Neuronal stem cell (in vitro differentiated cells): ENCODE measurements around the gene SLC16A4.
A peak's percentile ranks its signal among the peaks of the same experiment; 100 is the strongest.

Experiments
- DNase-seq: peaks from one replicate; pipeline ENCODE4 v3.0.0-alpha.2; 2013; ENCODE audit warnings: low spot score
- H2AFZ ChIP-seq: one replicate; pipeline ENCODE4 v1.6.1; 2013; ENCODE audit warnings: mild to moderate bottlenecking, low read length, inconsistent platforms
- H2AK5ac ChIP-seq: 2 replicates; pipeline ENCODE4 v1.6.1; 2013; ENCODE audit warnings: low read depth, mild to moderate bottlenecking, inconsistent platforms, low read length, moderate library complexity, mixed read lengths
- H2BK120ac ChIP-seq: 2 replicates; pipeline ENCODE4 v1.6.1; 2013; ENCODE audit warnings: low read depth, mild to moderate bottlenecking, inconsistent platforms, low read length, moderate library complexity, mixed read lengths
- H2BK12ac ChIP-seq: one replicate; pipeline ENCODE4 v1.6.1; 2013; ENCODE audit warnings: low read length, inconsistent platforms
- H2BK15ac ChIP-seq: 2 replicates; pipeline ENCODE4 v1.6.1; 2013; ENCODE audit warnings: mild to moderate bottlenecking, low read length, inconsistent platforms, mixed read lengths
- H2BK5ac ChIP-seq: one replicate; pipeline ENCODE4 v1.6.1; 2013; ENCODE audit warnings: inconsistent platforms, mild to moderate bottlenecking, low read length, moderate library complexity
- H3K14ac ChIP-seq: one replicate; pipeline ENCODE4 v1.6.1; 2013; ENCODE audit warnings: low read length, inconsistent platforms
- H3K18ac ChIP-seq: 2 replicates; pipeline ENCODE4 v1.6.1; 2013; ENCODE audit warnings: low read length, inconsistent platforms
- H3K23ac ChIP-seq: 2 replicates; pipeline ENCODE4 v1.6.1; 2013; ENCODE audit warnings: low read depth, mild to moderate bottlenecking, mixed read lengths, low read length, inconsistent platforms; ENCODE audit not compliant: poor library complexity
- H3K27ac ChIP-seq: replicated peaks from 3 replicates; pipeline ENCODE4 v1.5.1; 2013; ENCODE audit warnings: low read length, inconsistent platforms
- H3K27me3 ChIP-seq, 3 experiments: 2 replicates each; pipeline ENCODE4 v1.6.1; 2013; ENCODE audit warnings: low read length in 3 of 3, mild to moderate bottlenecking in 2 of 3, inconsistent platforms in 1 of 3, low read depth in 1 of 3, mixed read lengths in 1 of 3, moderate library complexity in 1 of 3; ENCODE audit not compliant: control insufficient read depth in 3 of 3, insufficient read depth in 3 of 3
- H3K36me3 ChIP-seq, 2 donors: replicated peaks in 1 of 2; 2 replicates each; pipeline ENCODE4 v1.6.1; 2013; ENCODE audit warnings: low read length in 2 of 2; ENCODE audit not compliant: control insufficient read depth in 2 of 2, insufficient read depth in 2 of 2
- H3K4ac ChIP-seq: 2 replicates; pipeline ENCODE4 v1.6.1; 2013; ENCODE audit warnings: inconsistent platforms, mild to moderate bottlenecking, low read length, moderate library complexity
- H3K4me1 ChIP-seq, 2 donors: 1 replicate in 1 of 2; 2 replicates in 1 of 2; pipeline ENCODE4 v1.6.1; 2013; ENCODE audit warnings: low read length in 2 of 2, low read depth in 1 of 2; ENCODE audit not compliant: control insufficient read depth in 2 of 2, insufficient read depth in 1 of 2
- H3K4me2 ChIP-seq: one replicate; pipeline ENCODE4 v1.6.1; 2013; ENCODE audit warnings: mild to moderate bottlenecking, low read length, inconsistent platforms; ENCODE audit not compliant: insufficient read depth, poor library complexity, severe bottlenecking
- H3K4me3 ChIP-seq, 2 donors: 2 replicates each; pipeline ENCODE4 v1.5.1; 2013; ENCODE audit warnings: low read length in 2 of 2, mild to moderate bottlenecking in 2 of 2, inconsistent platforms in 1 of 2, moderate library complexity in 1 of 2
- H3K79me1 ChIP-seq: one replicate; pipeline ENCODE4 v1.6.1; 2013; ENCODE audit warnings: low read depth, mild to moderate bottlenecking, inconsistent platforms, low read length, moderate library complexity
- H3K9ac ChIP-seq: one replicate; pipeline ENCODE4 v1.6.1; 2013; ENCODE audit warnings: mild to moderate bottlenecking, low read depth, low read length, inconsistent platforms; ENCODE audit not compliant: poor library complexity
- H3K9me3 ChIP-seq, 2 donors: replicated peaks in 1 of 2; 2 replicates each; pipeline versions ENCODE3 to v1.6.1; 2013; ENCODE audit warnings: low read length in 2 of 2, mild to moderate bottlenecking in 2 of 2, inconsistent platforms in 1 of 2, low read depth in 1 of 2, mixed read lengths in 1 of 2, moderate library complexity in 1 of 2; ENCODE audit not compliant: control insufficient read depth in 2 of 2, insufficient read depth in 1 of 2
- H4K8ac ChIP-seq: one replicate; pipeline ENCODE4 v1.6.1; 2013; ENCODE audit warnings: low read depth, mild to moderate bottlenecking, inconsistent platforms, low read length, moderate library complexity
- H4K91ac ChIP-seq: one replicate; pipeline ENCODE4 v1.6.1; 2013; ENCODE audit warnings: low read length, low read depth, mild to moderate bottlenecking, inconsistent platforms; ENCODE audit not compliant: poor library complexity
- WGBS, 2 donors: extraction: QIAGEN DNeasy Blood & Tissue Kit; methylation state at CpG; one replicate each; pipeline ENCODE4 v1.1.7; 2013; ENCODE audit warnings: missing lambda C conversion rate in 2 of 2, mixed read lengths in 1 of 2; ENCODE audit not compliant: insufficient read length in 2 of 2, insufficient replicate concordance in 1 of 2; ENCODE audit errors: extremely low coverage in 2 of 2; 5-methylcytosine and 5-hydroxymethylcytosine counted together

Gene SLC16A4

GRCh38 chr1:110341872-110342331 is 48.9 kb downstream of the SLC16A4 start:
- Histone ChIP-seq H2BK15ac (no peak overlapping the region), H2BK5ac (no peak overlapping the region), H3K79me1 (peaks cover 7% of the 10 kb centered on the region), H3K36me3 (peaks cover 18 to 69% of the 10 kb centered on the region in 2 donors), H3K18ac (no peak overlapping the region), H2AFZ (no peak overlapping the region), H3K27ac (no peak overlapping the region), H3K4me1 (peaks cover 21 to 23% of the 10 kb centered on the region in 2 donors), H3K4me2 (peak overlapping the region; percentile 43), H3K4ac (no peak overlapping the region), H4K8ac (no peak overlapping the region), H2BK120ac (no peak overlapping the region), H3K9me3 (no peaks in the 10 kb centered on the region), H3K14ac (no peak overlapping the region), H2BK12ac (no peak overlapping the region), H3K27me3 (no peaks in the 10 kb centered on the region), H4K91ac (no peak overlapping the region), H3K4me3 (peak overlapping the region; percentile 9 to 92), H2AK5ac (no peak overlapping the region), H3K9ac (no peak overlapping the region), H3K23ac (no peak overlapping the region)
- no CpG with 5 or more reads among the region's 9 CpGs for WGBS, 2 donors
- DNase-seq, result no peak

- Histone ChIP-seq H2AFZ (no peak overlapping the region), H3K14ac (no peak overlapping the region), H3K9me3 (no peaks in the 10 kb centered on the region), H3K4me2 (peak overlapping the region; percentile 43), H2BK120ac (no peak overlapping the region), H3K4ac (no peak overlapping the region), H3K36me3 (peaks cover 16 to 63% of the 10 kb centered on the region in 2 donors), H3K27me3 (no peaks in the 10 kb centered on the region), H3K9ac (no peak overlapping the region), H2AK5ac (no peak overlapping the region), H4K91ac (no peak overlapping the region), H3K4me3 (peak overlapping the region; percentile 9 to 92), H4K8ac (no peak overlapping the region), H3K4me1 (peaks cover 17 to 23% of the 10 kb centered on the region in 2 donors), H2BK15ac (no peak overlapping the region), H2BK12ac (no peak overlapping the region), H2BK5ac (no peak overlapping the region), H3K18ac (no peak overlapping the region), H3K23ac (no peak overlapping the region), H3K79me1 (peaks cover 7% of the 10 kb centered on the region), H3K27ac (no peak overlapping the region)
- no peak for DNase-seq
- no CpG with 5 or more reads among the region's 27 CpGs for WGBS, 2 donors
These were observed 49.5 kb downstream of the SLC16A4 start for GRCh38 chr1:110341146-110341871.

GRCh38 chr1:110340207-110340468 is 50.7 kb downstream of the SLC16A4 start:
- no peak overlapping the region for H2BK120ac ChIP-seq
- H3K9ac ChIP-seq, result peak overlapping the region; percentile 83
- H3K4me2 ChIP-seq, result peak overlapping the region; percentile 69
- no peak overlapping the region for H2AK5ac ChIP-seq
- H3K23ac ChIP-seq, result peak overlapping the region; percentile 66
- no peak overlapping the region for H4K8ac ChIP-seq
- no peak overlapping the region for H2BK12ac ChIP-seq
- no CpG with 5 or more reads among the region's 9 CpGs for WGBS, 2 donors
- no peak overlapping the region for H2BK5ac ChIP-seq
- H3K9me3 ChIP-seq, result no peaks in the 10 kb centered on the region
- peak overlapping the region; percentile 90 for H2AFZ ChIP-seq
- DNase-seq, result no peak
- no peak overlapping the region for H3K14ac ChIP-seq
- no peak overlapping the region for H3K27ac ChIP-seq
- H3K4ac ChIP-seq, result no peak overlapping the region
- H3K18ac ChIP-seq, result no peak overlapping the region
- H4K91ac ChIP-seq, result no peak overlapping the region
- peaks cover 16 to 52% of the 10 kb centered on the region in 2 donors for H3K36me3 ChIP-seq
- no peak overlapping the region for H2BK15ac ChIP-seq
- H3K4me3 ChIP-seq, result peak overlapping the region; percentile 92 to 97
- peaks cover 17 to 23% of the 10 kb centered on the region in 2 donors for H3K4me1 ChIP-seq
- H3K79me1 ChIP-seq, result peaks cover 7% of the 10 kb centered on the region
- H3K27me3 ChIP-seq, result no peaks in the 10 kb centered on the region

- H2BK15ac ChIP-seq, result peak overlapping the region; percentile 44
- peak overlapping the region; percentile 64 for H2AK5ac ChIP-seq
- H2BK120ac ChIP-seq, result no peak overlapping the region
- no peaks in the 10 kb centered on the region for H3K27me3 ChIP-seq
- no peak overlapping the region for H3K4ac ChIP-seq
- H3K14ac ChIP-seq, result peak overlapping the region; percentile 5
- peak overlapping the region; percentile 72 for H3K27ac ChIP-seq
- no peak for DNase-seq
- WGBS, 2 donors, result no CpG with 5 or more reads among the region's 77 CpGs
- no peak overlapping the region for H4K91ac ChIP-seq
- peak overlapping the region; percentile 66 for H3K23ac ChIP-seq
- H3K36me3 ChIP-seq, result peaks cover 16 to 46% of the 10 kb centered on the region in 2 donors
- H2AFZ ChIP-seq, result peak overlapping the region; percentile 90
- no peaks in the 10 kb centered on the region for H3K9me3 ChIP-seq
- H2BK12ac ChIP-seq, result no peak overlapping the region
- peak overlapping the region; percentile 84 for H3K18ac ChIP-seq
- peak overlapping the region; percentile 69 for H3K4me2 ChIP-seq
- peak overlapping the region; percentile 85 for H2BK5ac ChIP-seq
- peaks cover 7% of the 10 kb centered on the region for H3K79me1 ChIP-seq
- H4K8ac ChIP-seq, result no peak overlapping the region
- peaks cover 17 to 21% of the 10 kb centered on the region in 2 donors for H3K4me1 ChIP-seq
- H3K9ac ChIP-seq, result peak overlapping the region; percentile 89
- peak overlapping the region; percentile 92 to 97 for H3K4me3 ChIP-seq
These were observed 51.2 kb downstream of the SLC16A4 start for GRCh38 chr1:110339407-110340206.
